Measurements from ENCODE around the gene THSD7A. TPM values are rescaled to one million over a fixed set of nuclear protein-coding genes. Genes with fewer than 3 reads are reported as not detected.

Gene THSD7A
- total and polyA plus RNA-seq, 2 experiments from 2014 or later, result 4.0 to 8.3 TPM

- Histone ChIP-seq H4K20me1 (ENCODE audit: insufficient read depth, poor library complexity, severe bottlenecking) (no peaks in the 10 kb centered on the region), H3K27me3 (no peaks in the 10 kb centered on the region), H3K27ac (no peak overlapping the region), H3K36me3 (replicated peaks; ENCODE audit: insufficient read depth, low read depth) (no peaks in the 10 kb centered on the region), H3K4me1 (ENCODE audit: insufficient read depth) (peaks cover 5% of the 10 kb centered on the region), H3K9me2 (replicated peaks; ENCODE audit: insufficient read depth) (no peaks in the 10 kb centered on the region), H2AFZ (no peak overlapping the region), H3K79me2 (no peaks in the 10 kb centered on the region), H3K4me2 (no peak overlapping the region), H3K9me3 (ENCODE audit: low read depth) (no peaks in the 10 kb centered on the region), H3K4me3 (no peak overlapping the region)
- no peak for DNase-seq (ENCODE audit: low spot score)
- 82% methylated on average over 4 of the region's 4 CpGs for WGBS (ENCODE audit: low lambda C conversion rate, missing lambda C conversion rate)
- TF ChIP-seq, protein P1, sequence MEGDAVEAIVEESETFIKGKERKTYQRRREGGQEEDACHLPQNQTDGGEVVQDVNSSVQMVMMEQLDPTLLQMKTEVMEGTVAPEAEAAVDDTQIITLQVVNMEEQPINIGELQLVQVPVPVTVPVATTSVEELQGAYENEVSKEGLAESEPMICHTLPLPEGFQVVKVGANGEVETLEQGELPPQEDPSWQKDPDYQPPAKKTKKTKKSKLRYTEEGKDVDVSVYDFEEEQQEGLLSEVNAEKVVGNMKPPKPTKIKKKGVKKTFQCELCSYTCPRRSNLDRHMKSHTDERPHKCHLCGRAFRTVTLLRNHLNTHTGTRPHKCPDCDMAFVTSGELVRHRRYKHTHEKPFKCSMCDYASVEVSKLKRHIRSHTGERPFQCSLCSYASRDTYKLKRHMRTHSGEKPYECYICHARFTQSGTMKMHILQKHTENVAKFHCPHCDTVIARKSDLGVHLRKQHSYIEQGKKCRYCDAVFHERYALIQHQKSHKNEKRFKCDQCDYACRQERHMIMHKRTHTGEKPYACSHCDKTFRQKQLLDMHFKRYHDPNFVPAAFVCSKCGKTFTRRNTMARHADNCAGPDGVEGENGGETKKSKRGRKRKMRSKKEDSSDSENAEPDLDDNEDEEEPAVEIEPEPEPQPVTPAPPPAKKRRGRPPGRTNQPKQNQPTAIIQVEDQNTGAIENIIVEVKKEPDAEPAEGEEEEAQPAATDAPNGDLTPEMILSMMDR (IDR thresholded peaks at IDR 0.05; ENCODE audit: poor library complexity), result no peak
- TF ChIP-seq EZH2phosphoT487 (IDR thresholded peaks at IDR 0.05; ENCODE audit: low read depth, severe bottlenecking, unreplicated experiment), result no peak
- TF ChIP-seq EZH2 (IDR thresholded peaks at IDR 0.05; ENCODE audit: borderline replicate concordance), result no peak
Measured at GRCh38 chr7:11576310-11576709, 255.7 kb downstream of the THSD7A start.

- no peaks in the 10 kb centered on the region for H3K79me2 ChIP-seq
- 56% methylated on average over 1 of the region's 1 CpG for WGBS (ENCODE audit: low lambda C conversion rate, missing lambda C conversion rate)
- H3K27ac ChIP-seq, result no peak overlapping the region
- no peaks in the 10 kb centered on the region for H3K9me2 ChIP-seq (replicated peaks; ENCODE audit: insufficient read depth)
- peaks cover 5% of the 10 kb centered on the region for H3K4me1 ChIP-seq (ENCODE audit: insufficient read depth)
- TF ChIP-seq EZH2 (IDR thresholded peaks at IDR 0.05; ENCODE audit: borderline replicate concordance) (no peak), EZH2phosphoT487 (IDR thresholded peaks at IDR 0.05; ENCODE audit: low read depth, severe bottlenecking, unreplicated experiment) (no peak)
- TF ChIP-seq, protein P1 (IDR thresholded peaks at IDR 0.05; ENCODE audit: poor library complexity), result no peak
- no peak overlapping the region for H3K4me3 ChIP-seq
- H3K9me3 ChIP-seq (ENCODE audit: low read depth), result no peaks in the 10 kb centered on the region
- H3K4me2 ChIP-seq, result no peak overlapping the region
- no peaks in the 10 kb centered on the region for H4K20me1 ChIP-seq (ENCODE audit: insufficient read depth, poor library complexity, severe bottlenecking)
- no peak overlapping the region for H2AFZ ChIP-seq
- no peak for DNase-seq (ENCODE audit: low spot score)
- H3K27me3 ChIP-seq, result no peaks in the 10 kb centered on the region
- no peaks in the 10 kb centered on the region for H3K36me3 ChIP-seq (replicated peaks; ENCODE audit: insufficient read depth, low read depth)
Measured at GRCh38 chr7:11573128-11573750, 258.8 kb downstream of the THSD7A start.

DNA sequence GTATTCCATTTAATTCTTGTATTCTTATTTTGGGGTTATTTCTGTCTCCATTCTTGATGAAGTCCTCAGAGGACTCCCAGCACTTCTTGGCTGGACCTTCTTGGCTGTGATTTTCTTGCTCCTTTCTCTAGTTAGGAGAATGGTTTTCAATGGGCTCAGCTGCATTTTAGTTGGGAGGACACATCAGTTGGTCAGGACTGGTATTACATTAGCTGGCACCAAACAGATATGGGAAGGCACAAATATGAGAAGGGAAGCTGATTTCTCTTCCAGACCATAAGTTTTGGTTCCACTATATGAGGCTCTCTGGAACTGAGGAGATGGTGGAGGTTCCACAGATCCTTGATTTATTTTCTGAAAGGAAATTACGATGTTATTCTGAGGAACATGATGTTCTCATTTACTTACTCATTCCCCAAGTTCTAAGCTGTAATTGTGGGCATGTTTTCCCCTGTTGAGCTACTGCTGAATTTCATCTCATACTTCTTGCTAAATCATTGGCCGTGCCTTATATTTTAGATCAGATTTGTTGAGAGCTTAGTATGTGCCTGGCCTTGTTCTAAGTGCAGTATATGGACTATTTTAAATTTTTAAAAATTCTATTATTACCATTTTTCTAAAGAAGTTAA is 261.0 kb downstream of the THSD7A start:
- DNase-seq (ENCODE audit: low spot score), result no peak
- H3K27ac ChIP-seq, result no peak overlapping the region
- H3K4me2 ChIP-seq, result no peak overlapping the region
- H4K20me1 ChIP-seq (ENCODE audit: insufficient read depth, poor library complexity, severe bottlenecking), result no peaks in the 10 kb centered on the region
- no peak overlapping the region for H2AFZ ChIP-seq
- no peak overlapping the region for H3K4me3 ChIP-seq
- no peaks in the 10 kb centered on the region for H3K36me3 ChIP-seq (replicated peaks; ENCODE audit: insufficient read depth, low read depth)
- no peaks in the 10 kb centered on the region for H3K9me3 ChIP-seq (ENCODE audit: low read depth)
- H3K79me2 ChIP-seq, result no peaks in the 10 kb centered on the region
- 98% methylated on average over 2 of the region's 2 CpGs for WGBS (ENCODE audit: low lambda C conversion rate, missing lambda C conversion rate)
- no peaks in the 10 kb centered on the region for H3K9me2 ChIP-seq (replicated peaks; ENCODE audit: insufficient read depth)
- H3K4me1 ChIP-seq (ENCODE audit: insufficient read depth), result peaks cover 5% of the 10 kb centered on the region
- H3K27me3 ChIP-seq, result no peaks in the 10 kb centered on the region
- TF ChIP-seq, protein P1 (IDR thresholded peaks at IDR 0.05; ENCODE audit: poor library complexity), result no peak
- TF ChIP-seq EZH2 (IDR thresholded peaks at IDR 0.05; ENCODE audit: borderline replicate concordance) (no peak), EZH2phosphoT487 (IDR thresholded peaks at IDR 0.05; ENCODE audit: low read depth, severe bottlenecking, unreplicated experiment) (no peak)

All from hepatocyte (in vitro differentiated cells).